ENCODE results near the gene FCER1G. TPM values are rescaled to one million over a fixed set of nuclear protein-coding genes. Genes with fewer than 3 reads are reported as not detected.

The FCER1G gene
- total and polyA plus RNA-seq, 2 of the 4 experiments (the other 2 are of a cell fraction), result 0.44 TPM; not detected in 1

- no peak overlapping the region for H3K9ac ChIP-seq (ENCODE audit: low read depth, low read length)
- H3K4me1 ChIP-seq (ENCODE audit: control insufficient read depth, insufficient read depth, low read length), result no peaks in the 10 kb centered on the region
- no peak overlapping the region for H2AK5ac ChIP-seq (ENCODE audit: low read depth, low read length)
- intact Hi-C loops (cut with micrococcal nuclease) (no loop called here), in situ Hi-C loops (cut with MboI; ENCODE audit: low sequenced_read_pairs) (no loop called here), dilution Hi-C loops (cut with HindIII; ENCODE audit: low sequenced_read_pairs, unreplicated experiment) (no loop called here)
- no peak overlapping the region for H3K56ac ChIP-seq (ENCODE audit: extremely low read depth, insufficient read depth, low read length)
- no peak overlapping the region for H3K4ac ChIP-seq (ENCODE audit: low read depth, low read length)
- no TSS peak for BruUV-seq (replicated peaks)
- H3K4me3 ChIP-seq (ENCODE audit: insufficient read depth, low read depth, low read length), result no peak overlapping the region
- no peaks in the 10 kb centered on the region for H3K36me3 ChIP-seq (ENCODE audit: control insufficient read depth, insufficient read depth, low read length)
- H2BK15ac ChIP-seq (ENCODE audit: low read depth, low read length), result no peak overlapping the region
- no peak overlapping the region for H2AFZ ChIP-seq (replicated peaks; ENCODE audit: low read length, poor library complexity)
- no peak overlapping the region for H3K4me2 ChIP-seq (ENCODE audit: low read depth, low read length)
- H3K27ac ChIP-seq (ENCODE audit: insufficient read depth, low read length), result no peak overlapping the region
- no peak overlapping the region for H3K23ac ChIP-seq (ENCODE audit: low read depth, low read length)
- H2BK20ac ChIP-seq (ENCODE audit: low read depth, low read length), result no peak overlapping the region
- H4K91ac ChIP-seq (ENCODE audit: insufficient read depth, low read depth, low read length), result no peak overlapping the region
- 50% methylated on average over 2 of the region's 9 CpGs; no CpG with 5 or more reads in 1 of the 2 experiments for WGBS, 2 experiments (ENCODE audit: extremely low coverage in 2 of 2, insufficient read length in 1 of 2)
- H3K9me1 ChIP-seq (ENCODE audit: insufficient read depth, low read length), result no peaks in the 10 kb centered on the region
- no peak overlapping the region for H4K8ac ChIP-seq (ENCODE audit: low read depth in 2 of 2, low read length in 2 of 2)
- H3K14ac ChIP-seq (replicated peaks; ENCODE audit: low read depth, low read length), result no peak overlapping the region
- DNase-seq (no peak), ATAC-seq (ENCODE audit: low read depth) (no peak)
- H3K18ac ChIP-seq (ENCODE audit: low read depth, low read length), result no peak overlapping the region
- TF ChIP-seq SMC3 (IDR thresholded peaks at IDR 0.05; ENCODE audit: low read depth, low read length) (no peak), NFE2L2 (IDR thresholded peaks at IDR 0.05; ENCODE audit: low read depth, low read length) (no peak), CHD1 (IDR thresholded peaks at IDR 0.05; ENCODE audit: low read depth, low read length) (no peak), RCOR1 (IDR thresholded peaks at IDR 0.05; ENCODE audit: insufficient replicate concordance, low read length) (no peak), POLR2A (IDR thresholded peaks at IDR 0.05; ENCODE audit: low read depth, low read length) (no peak), MXI1 (IDR thresholded peaks at IDR 0.05; ENCODE audit: borderline replicate concordance, low read depth, low read length) (no peak), RAD21 (IDR thresholded peaks at IDR 0.05; ENCODE audit: low read length) (no peak), MAZ (IDR thresholded peaks at IDR 0.05; ENCODE audit: borderline replicate concordance, low read depth, low read length) (no peak)
- TF ChIP-seq, protein P1, sequence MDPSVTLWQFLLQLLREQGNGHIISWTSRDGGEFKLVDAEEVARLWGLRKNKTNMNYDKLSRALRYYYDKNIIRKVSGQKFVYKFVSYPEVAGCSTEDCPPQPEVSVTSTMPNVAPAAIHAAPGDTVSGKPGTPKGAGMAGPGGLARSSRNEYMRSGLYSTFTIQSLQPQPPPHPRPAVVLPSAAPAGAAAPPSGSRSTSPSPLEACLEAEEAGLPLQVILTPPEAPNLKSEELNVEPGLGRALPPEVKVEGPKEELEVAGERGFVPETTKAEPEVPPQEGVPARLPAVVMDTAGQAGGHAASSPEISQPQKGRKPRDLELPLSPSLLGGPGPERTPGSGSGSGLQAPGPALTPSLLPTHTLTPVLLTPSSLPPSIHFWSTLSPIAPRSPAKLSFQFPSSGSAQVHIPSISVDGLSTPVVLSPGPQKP (IDR thresholded peaks at IDR 0.05; ENCODE audit: borderline replicate concordance, low read depth, low read length), result no peak
- peaks cover 11% of the 10 kb centered on the region for H3K9me3 ChIP-seq (ENCODE audit: control insufficient read depth, insufficient read depth, low read length)
- H2BK120ac ChIP-seq (ENCODE audit: low read depth, low read length), result no peak overlapping the region
- no peak overlapping the region for H4K5ac ChIP-seq (ENCODE audit: low read depth, low read length)
- no peak overlapping the region for H2AK9ac ChIP-seq (replicated peaks; ENCODE audit: low read depth, low read length, poor library complexity)
- no peak overlapping the region for H2BK5ac ChIP-seq (ENCODE audit: low read depth, low read length, poor library complexity, severe bottlenecking)
- CTCF ChIA-PET, result no interaction called here
- H3K27me3 ChIP-seq (ENCODE audit: control insufficient read depth, insufficient read depth, low read length), result peaks cover 36% of the 10 kb centered on the region
- H3K79me1 ChIP-seq (ENCODE audit: low read depth in 1 of 2, low read length in 2 of 2), result no peaks in the 10 kb centered on the region
- POLR2A ChIA-PET (ENCODE audit: unreplicated experiment), result no interaction called here
- H4K20me1 ChIP-seq (ENCODE audit: insufficient read depth, low read length), result no peaks in the 10 kb centered on the region
These were observed 45.5 kb downstream of the FCER1G start for GRCh38 chr1:161260376-161261260.

Measured in IMR-90 (cell line).